Panc1 (cell line): ENCODE data around the gene RYK.

Source experiments
- CTCF ChIP-seq: fragments of 450-650 bp; IDR thresholded peaks from 2 replicates; pipeline ENCODE4 v1.5.1; 2017; ENCODE audit warnings: mild to moderate bottlenecking
- REST ChIP-seq, 2 experiments: IDR thresholded peaks; 2 replicates each; pipeline ENCODE4 v1.6.1; 2011 to 2012; ENCODE audit warnings: low read depth in 2 of 2, control low read depth in 1 of 2, low read length in 1 of 2, mild to moderate bottlenecking in 1 of 2, moderate library complexity in 1 of 2; ENCODE audit not compliant: insufficient read depth in 1 of 2
- SIN3A ChIP-seq: IDR thresholded peaks from 2 replicates; pipeline ENCODE4 v1.6.1; 2012; ENCODE audit warnings: low read depth, mild to moderate bottlenecking, low read length, moderate library complexity, borderline replicate concordance; ENCODE audit not compliant: insufficient read depth

GRCh38 chr3:134216191-134216764, 34.4 kb downstream of the RYK start:
- no peak for TF ChIP-seq CTCF
- no peak for TF ChIP-seq REST (IDR thresholded peaks at IDR 0.05; ENCODE audit: insufficient read depth in 1 of 2, low read depth in 2 of 2, low read length in 1 of 2)
- TF ChIP-seq SIN3A = no peak
